SK-N-SH treated with all-trans-retinoic acid at 6 μM for 48 hours (cell line): Measurements from ENCODE around the gene SHROOM1.
"Not testable (repeated sequence)": the region's sequence is repeated elsewhere in the genome, so short reads cannot be mapped to it uniquely, and the experiment has no call there.

Experiments used
- ATAC-seq: fragments of 200-7000 bp; cut with Tn5 transposase; 3 replicates; pipeline ENCODE4 v1.9.1; 2020; ENCODE audit warnings: mild to moderate bottlenecking, moderate library complexity
- ARNTL ChIP-seq: fragments of 450-650 bp; formaldehyde crosslinking; IDR thresholded peaks from 2 replicates; pipeline ENCODE4 v1.5.0; 2020; ENCODE audit warnings: low read depth, mild to moderate bottlenecking, moderate library complexity, borderline replicate concordance
- CREB5 ChIP-seq: fragments of 250-450 bp; sonication (Bioruptor Pico); IDR thresholded peaks from 2 replicates; pipeline ENCODE4 v1.5.1; 2020; ENCODE audit warnings: low read depth, mild to moderate bottlenecking, moderate library complexity
- CSDC2 ChIP-seq: fragments of 250-450 bp; sonication (Bioruptor Pico); IDR thresholded peaks from 2 replicates; pipeline ENCODE4 v1.5.0; 2020; ENCODE audit warnings: mild to moderate bottlenecking, moderate library complexity
- CSRNP3 ChIP-seq: fragments of 250-450 bp; sonication (Bioruptor Pico); IDR thresholded peaks from 2 replicates; pipeline ENCODE4 v1.5.1; 2021; ENCODE audit warnings: mild to moderate bottlenecking, moderate library complexity
- ESRRG ChIP-seq: fragments of 250-450 bp; sonication (Bioruptor Pico); IDR thresholded peaks from 2 replicates; pipeline ENCODE4 v1.6.1; 2021; ENCODE audit warnings: mild to moderate bottlenecking
- GLIS3 ChIP-seq: fragments of 250-450 bp; sonication (Bioruptor Pico); IDR thresholded peaks from 2 replicates; pipeline ENCODE4 v1.5.0; 2020; ENCODE audit warnings: mild to moderate bottlenecking, moderate library complexity
- ISL1 ChIP-seq: fragments of 250-450 bp; sonication (Bioruptor Pico); IDR thresholded peaks from 2 replicates; pipeline ENCODE4 v2.1.2; 2022; ENCODE audit warnings: mild to moderate bottlenecking, moderate library complexity
- OSR1 ChIP-seq: fragments of 250-450 bp; sonication (Bioruptor Pico); IDR thresholded peaks from 2 replicates; pipeline ENCODE4 v1.8.0; 2022; ENCODE audit warnings: moderate library complexity, mild to moderate bottlenecking, inconsistent platforms
- PATZ1 ChIP-seq: fragments of 250-450 bp; sonication (Bioruptor Pico); IDR thresholded peaks from 2 replicates; pipeline ENCODE4 v1.8.0; 2020; ENCODE audit warnings: mild to moderate bottlenecking, moderate library complexity, borderline replicate concordance
- PPARA ChIP-seq: fragments of 250-450 bp; sonication (Bioruptor Pico); IDR thresholded peaks from 2 replicates; pipeline ENCODE4 v1.5.0; 2020; ENCODE audit warnings: mild to moderate bottlenecking, borderline replicate concordance
- RARB ChIP-seq: fragments of 250-450 bp; sonication (Bioruptor Pico); IDR thresholded peaks from 2 replicates; pipeline ENCODE4 v1.8.0; 2021; ENCODE audit warnings: mild to moderate bottlenecking, moderate library complexity
- SNAI2 ChIP-seq: fragments of 250-450 bp; sonication (Bioruptor Pico); IDR thresholded peaks from 2 replicates; pipeline ENCODE4 v1.5.0; 2020; ENCODE audit warnings: mild to moderate bottlenecking, moderate library complexity
- TCF4 ChIP-seq: fragments of 250-450 bp; sonication (Bioruptor Pico); IDR thresholded peaks from 2 replicates; pipeline ENCODE4 v1.8.0; 2021; ENCODE audit warnings: mild to moderate bottlenecking, moderate library complexity, borderline replicate concordance
- TOX ChIP-seq: fragments of 250-450 bp; sonication (Bioruptor Pico); IDR thresholded peaks from 2 replicates; pipeline ENCODE4 v1.8.0; 2021; ENCODE audit warnings: mild to moderate bottlenecking, moderate library complexity, borderline replicate concordance
- ZC3H10 ChIP-seq: fragments of 250-450 bp; sonication (Bioruptor Pico); IDR thresholded peaks from 2 replicates; pipeline ENCODE4 v1.5.1; 2021; ENCODE audit warnings: mild to moderate bottlenecking, moderate library complexity
- ZFP3 ChIP-seq: fragments of 250-450 bp; sonication (Bioruptor Pico); IDR thresholded peaks from 2 replicates; pipeline ENCODE4 v1.5.0; 2020; ENCODE audit warnings: mild to moderate bottlenecking, moderate library complexity
- ZFP30 ChIP-seq: fragments of 450-650 bp; formaldehyde crosslinking; IDR thresholded peaks from 2 replicates; pipeline ENCODE4 v1.5.0; 2022; ENCODE audit warnings: mild to moderate bottlenecking, moderate library complexity
- ZNF70 ChIP-seq: fragments of 450-650 bp; formaldehyde crosslinking; IDR thresholded peaks from 2 replicates; pipeline ENCODE4 v1.5.0; 2020; ENCODE audit warnings: mild to moderate bottlenecking, moderate library complexity
- ZNF8 ChIP-seq: fragments of 450-650 bp; formaldehyde crosslinking; IDR thresholded peaks from 2 replicates; pipeline ENCODE4 v1.5.0; 2020; ENCODE audit warnings: mild to moderate bottlenecking, moderate library complexity
- TF ChIP-seq, protein P1 (sequence below): fragments of 250-450 bp; sonication (Bioruptor Pico); IDR thresholded peaks from 2 replicates; pipeline ENCODE4 v1.8.0; 2021; ENCODE audit warnings: low read depth, mild to moderate bottlenecking, moderate library complexity, borderline replicate concordance

Gene SHROOM1

GRCh38 chr5:132860742-132861141, 30.3 kb upstream of the SHROOM1 start:
- TF ChIP-seq SNAI2 (CRISPR knock-in tag) (no peak), PPARA (no peak), TOX (CRISPR knock-in tag) (no peak), OSR1 (CRISPR knock-in tag) (no peak), ZNF70 (CRISPR knock-in tag) (no peak), PATZ1 (CRISPR knock-in tag) (no peak), GLIS3 (CRISPR knock-in tag) (no peak), RARB (no peak), CSRNP3 (CRISPR knock-in tag) (no peak), ISL1 (CRISPR knock-in tag) (no peak), ARNTL (no peak), ZNF8 (CRISPR knock-in tag) (no peak), ZFP3 (CRISPR knock-in tag) (no peak), TCF4 (CRISPR knock-in tag) (no peak)
- TF ChIP-seq, protein P1, sequence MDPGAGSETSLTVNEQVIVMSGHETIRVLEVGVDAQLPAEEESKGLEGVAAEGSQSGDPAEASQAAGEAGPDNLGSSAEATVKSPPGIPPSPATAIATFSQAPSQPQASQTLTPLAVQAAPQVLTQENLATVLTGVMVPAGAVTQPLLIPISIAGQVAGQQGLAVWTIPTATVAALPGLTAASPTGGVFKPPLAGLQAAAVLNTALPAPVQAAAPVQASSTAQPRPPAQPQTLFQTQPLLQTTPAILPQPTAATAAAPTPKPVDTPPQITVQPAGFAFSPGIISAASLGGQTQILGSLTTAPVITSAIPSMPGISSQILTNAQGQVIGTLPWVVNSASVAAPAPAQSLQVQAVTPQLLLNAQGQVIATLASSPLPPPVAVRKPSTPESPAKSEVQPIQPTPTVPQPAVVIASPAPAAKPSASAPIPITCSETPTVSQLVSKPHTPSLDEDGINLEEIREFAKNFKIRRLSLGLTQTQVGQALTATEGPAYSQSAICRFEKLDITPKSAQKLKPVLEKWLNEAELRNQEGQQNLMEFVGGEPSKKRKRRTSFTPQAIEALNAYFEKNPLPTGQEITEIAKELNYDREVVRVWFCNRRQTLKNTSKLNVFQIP (CRISPR knock-in tag) = no peak
- ATAC-seq = no peak

DNA sequence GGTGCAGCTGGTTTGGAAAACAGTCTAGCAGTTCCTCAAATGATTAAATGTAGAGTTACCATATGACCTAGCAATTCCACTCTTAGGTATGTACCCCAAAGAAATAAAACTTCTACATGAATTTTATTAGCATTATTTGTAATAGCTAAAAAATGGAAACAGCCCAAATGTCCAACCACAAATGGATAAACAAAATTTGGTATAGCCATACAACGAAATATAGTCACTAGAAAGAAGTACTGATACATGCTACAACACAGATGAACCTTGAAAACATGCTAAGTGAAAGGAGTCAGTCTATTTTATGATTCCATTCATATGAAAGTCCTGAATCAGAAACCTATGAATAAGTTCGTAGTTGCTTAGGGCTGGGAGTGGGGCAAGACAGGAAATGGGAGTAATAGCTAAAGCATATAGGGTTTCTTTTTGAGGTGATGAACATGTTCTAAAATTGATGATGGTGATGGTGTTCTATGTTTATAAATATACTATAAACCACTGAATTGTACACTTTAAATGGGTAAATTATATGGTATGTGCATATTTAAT, 29.5 kb upstream of the SHROOM1 start:
- TF ChIP-seq TCF4 (CRISPR knock-in tag) = no peak
- no peak for TF ChIP-seq TOX (CRISPR knock-in tag)

GRCh38 chr5:132856011-132856410, 25.6 kb upstream of the SHROOM1 start:
- ATAC-seq = no peak
- TF ChIP-seq ZC3H10 (CRISPR knock-in tag) (no peak), SNAI2 (CRISPR knock-in tag) (no peak), PPARA (no peak), ESRRG (CRISPR knock-in tag) (no peak)

More for the DNA sequence above, 29.5 kb upstream of the SHROOM1 start:
- no peak for ATAC-seq

DNA sequence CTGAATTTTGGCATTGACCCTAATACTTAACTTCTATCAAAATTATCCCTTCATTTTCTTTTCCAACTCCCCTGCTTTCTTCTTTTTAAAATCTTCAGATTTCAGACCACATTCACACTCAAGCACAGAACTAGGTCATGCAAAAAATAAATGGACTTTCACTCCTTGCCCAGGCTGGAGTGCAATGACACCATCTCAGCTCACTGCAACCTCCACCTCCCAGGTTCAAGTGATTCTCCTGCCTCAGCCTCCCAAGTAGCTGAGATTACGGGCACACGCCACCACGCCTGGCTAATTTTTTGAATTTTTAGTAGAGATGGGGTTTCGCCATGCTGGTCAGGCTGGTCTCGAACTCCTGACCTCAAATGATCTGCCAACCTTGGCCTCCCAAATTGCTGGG, 24.5 kb upstream of the SHROOM1 start:
- ATAC-seq = not testable (repeated sequence)

DNA sequence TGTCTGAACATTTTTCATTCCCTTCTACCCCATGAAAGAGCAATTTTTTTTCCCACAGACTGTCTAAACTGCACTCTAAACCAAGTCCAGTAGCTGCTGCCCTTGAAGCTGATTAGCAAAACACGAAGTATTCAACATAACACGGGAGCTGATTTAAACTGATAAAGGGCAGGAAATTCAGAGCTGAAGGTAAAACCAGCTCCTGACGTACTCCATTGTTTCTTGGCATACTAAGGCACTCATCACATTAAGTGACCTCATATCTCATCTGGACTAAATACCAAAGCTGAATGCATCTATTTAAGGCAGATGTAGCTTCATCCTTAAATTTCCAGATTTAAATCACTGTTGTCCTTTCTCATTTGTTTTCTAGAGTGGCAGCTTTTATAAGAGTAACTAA, 23.9 kb upstream of the SHROOM1 start:
- TF ChIP-seq ARNTL (no peak), CSRNP3 (CRISPR knock-in tag) (no peak), TOX (CRISPR knock-in tag) (no peak), ISL1 (CRISPR knock-in tag) (peak; percentile 61), CSDC2 (CRISPR knock-in tag) (no peak), SNAI2 (CRISPR knock-in tag) (0 out of 2 replicates have a peak, but pooled peaks have one; percentile 10), ZFP30 (no peak), CREB5 (CRISPR knock-in tag) (no peak), OSR1 (CRISPR knock-in tag) (no peak), ZC3H10 (CRISPR knock-in tag) (no peak)
- ATAC-seq = peak; percentile 91
